NCI-H446 treated with DMSO at 0.1 percent for 48 hours (cell line): ENCODE data around the gene FOXC1.

Experiments
- DNase-seq: peaks from one replicate; lab custom pipeline; 2025; lab: John Stamatoyannopoulos, UW

FOXC1 gene

GRCh38 chr6:1584996-1585668, 24.6 kb upstream of the FOXC1 start:
- no peak for DNase-seq

- no peak for DNase-seq
Measured at GRCh38 chr6:1585669-1586049, 24.1 kb upstream of the FOXC1 start.

- DNase-seq = no peak
Measured at GRCh38 chr6:1586256-1586655, 23.5 kb upstream of the FOXC1 start.

- no peak for DNase-seq
Measured at GRCh38 chr6:1586861-1587450, 22.8 kb upstream of the FOXC1 start.

GRCh38 chr6:1587546-1587945, 22.2 kb upstream of the FOXC1 start:
- no peak for DNase-seq

GRCh38 chr6:1587977-1588376, 21.7 kb upstream of the FOXC1 start:
- no peak for DNase-seq

GRCh38 chr6:1589208-1589607, 20.5 kb upstream of the FOXC1 start:
- DNase-seq = no peak

- DNase-seq = no peak
Measured at GRCh38 chr6:1590580-1590979, 19.1 kb upstream of the FOXC1 start.

GRCh38 chr6:1591243-1591642, 18.5 kb upstream of the FOXC1 start:
- no peak for DNase-seq

GRCh38 chr6:1591926-1592325, 17.8 kb upstream of the FOXC1 start:
- no peak for DNase-seq

GRCh38 chr6:1592852-1593251, 16.9 kb upstream of the FOXC1 start:
- DNase-seq = no peak

- no peak for DNase-seq
Measured at GRCh38 chr6:1593286-1593957, 16.3 kb upstream of the FOXC1 start.

GRCh38 chr6:1593958-1594314, 15.8 kb upstream of the FOXC1 start:
- no peak for DNase-seq

- no peak for DNase-seq
Measured at GRCh38 chr6:1594445-1595200, 15.1 kb upstream of the FOXC1 start.

GRCh38 chr6:1595271-1596087, 14.2 kb upstream of the FOXC1 start:
- no peak for DNase-seq

- DNase-seq = no peak
Measured at GRCh38 chr6:1596088-1596852, 13.4 kb upstream of the FOXC1 start.

- DNase-seq = no peak
Measured at GRCh38 chr6:1597121-1597744, 12.5 kb upstream of the FOXC1 start.

GRCh38 chr6:1597924-1598323, 11.8 kb upstream of the FOXC1 start:
- no peak for DNase-seq

GRCh38 chr6:1598433-1598832, 11.3 kb upstream of the FOXC1 start:
- DNase-seq = no peak

- DNase-seq = no peak
Measured at GRCh38 chr6:1598886-1599285, 10.8 kb upstream of the FOXC1 start.

GRCh38 chr6:1599469-1599868, 10.2 kb upstream of the FOXC1 start:
- DNase-seq = no peak
